ENCODE data around the gene ZNF236.
"Not testable (repeated sequence)": the region's sequence is repeated elsewhere in the genome, so short reads cannot be mapped to it uniquely, and the experiment has no call there.

ZNF236 gene

GRCh38 chr18:76990343-76991020 lies 168.1 kb downstream of the ZNF236 start:
- not testable (repeated sequence) for H3K36me3 ChIP-seq (ENCODE audit: insufficient read depth, low read length); H3K4me3 ChIP-seq (ENCODE audit: low read length); H3K27me3 ChIP-seq (ENCODE audit: insufficient read depth, low read length); H2AFZ ChIP-seq (ENCODE audit: low read depth, low read length); H3K4me1 ChIP-seq (ENCODE audit: insufficient read depth, low read length); H3K9me3 ChIP-seq (ENCODE audit: low read length)

DNA sequence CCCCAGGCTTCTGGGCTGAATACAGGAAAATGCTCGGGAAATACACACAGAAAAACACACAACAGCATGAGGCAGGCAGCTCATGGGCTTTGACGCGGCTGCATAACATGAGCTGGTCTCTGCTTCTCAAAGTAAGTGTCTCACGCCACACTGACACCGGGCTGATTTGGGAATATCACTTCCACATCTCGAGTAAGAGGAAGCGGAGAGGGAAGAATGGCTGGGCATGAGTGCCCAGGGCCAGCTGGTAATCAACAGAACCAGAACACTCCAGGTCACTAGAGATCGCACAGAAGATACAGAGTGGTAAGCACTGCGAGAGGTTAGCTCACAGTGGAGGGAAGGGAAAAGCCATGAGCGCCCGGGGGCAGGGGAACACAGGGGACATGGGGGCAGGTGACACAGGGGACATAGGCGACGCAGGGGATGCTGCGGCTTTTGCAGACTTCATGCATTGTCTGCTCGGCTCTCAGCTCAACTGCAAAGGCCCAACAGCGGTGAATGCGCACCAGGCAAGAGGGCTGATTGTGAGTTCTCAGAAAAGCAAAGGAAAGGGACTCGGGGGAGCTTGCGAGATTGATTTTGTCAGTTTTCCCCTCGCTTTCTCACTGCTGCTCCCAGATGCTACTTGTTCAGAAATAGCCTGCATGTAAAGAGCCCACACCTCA lies 168.8 kb downstream of the ZNF236 start:
- H3K4me3 ChIP-seq (ENCODE audit: low read length): no peak overlapping the region
- no peaks in the 10 kb centered on the region for H3K36me3 ChIP-seq (ENCODE audit: insufficient read depth, low read length)
- H3K27me3 ChIP-seq (ENCODE audit: insufficient read depth, low read length): no peaks in the 10 kb centered on the region

GRCh38 chr18:76992226-76993084 lies 170.1 kb downstream of the ZNF236 start:
- no peaks in the 10 kb centered on the region for H3K27me3 ChIP-seq (ENCODE audit: insufficient read depth, low read length)

More for the DNA sequence above, 168.8 kb downstream of the ZNF236 start:
- H3K9me3 ChIP-seq (ENCODE audit: low read length): no peaks in the 10 kb centered on the region
- H3K4me1 ChIP-seq (ENCODE audit: insufficient read depth, low read length): no peaks in the 10 kb centered on the region
- H2AFZ ChIP-seq (ENCODE audit: low read depth, low read length): no peak overlapping the region

GRCh38 chr18:76993085-76993382 lies 170.7 kb downstream of the ZNF236 start:
- H3K9me3 ChIP-seq (ENCODE audit: low read length): no peaks in the 10 kb centered on the region

More at GRCh38 chr18:76992226-76993084, 170.1 kb downstream of the ZNF236 start:
- no peak overlapping the region for H2AFZ ChIP-seq (ENCODE audit: low read depth, low read length)
- H3K9me3 ChIP-seq (ENCODE audit: low read length): no peaks in the 10 kb centered on the region
- H3K4me1 ChIP-seq (ENCODE audit: insufficient read depth, low read length): peaks cover 9% of the 10 kb centered on the region
- no peak overlapping the region for H3K4me3 ChIP-seq (ENCODE audit: low read length)
- no peaks in the 10 kb centered on the region for H3K36me3 ChIP-seq (ENCODE audit: insufficient read depth, low read length)

DNA sequence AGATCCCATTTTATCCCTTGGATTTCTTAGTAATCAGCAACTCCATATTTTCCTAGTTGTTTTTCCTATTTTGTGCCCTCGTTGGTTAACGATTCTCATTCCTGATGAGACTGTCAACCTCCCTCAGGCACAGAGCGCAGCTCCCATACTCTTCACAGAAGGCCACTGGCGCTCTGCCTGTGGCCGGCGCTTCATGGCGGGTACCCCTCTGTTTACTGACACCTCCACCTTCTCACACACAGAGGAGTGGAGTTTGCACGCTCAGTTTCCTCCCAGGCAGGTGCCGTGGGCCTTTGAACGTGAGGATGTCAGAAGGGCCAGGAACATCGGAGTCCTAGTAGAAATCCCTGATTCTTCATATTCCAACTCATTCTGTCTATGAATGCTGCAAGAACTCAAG lies 171.2 kb downstream of the ZNF236 start:
- Histone ChIP-seq H3K27me3 (ENCODE audit: insufficient read depth, low read length) (no peaks in the 10 kb centered on the region), H3K9me3 (ENCODE audit: low read length) (no peaks in the 10 kb centered on the region), H3K4me3 (ENCODE audit: low read length) (no peak overlapping the region), H3K36me3 (ENCODE audit: insufficient read depth, low read length) (no peaks in the 10 kb centered on the region), H3K4me1 (ENCODE audit: insufficient read depth, low read length) (peaks cover 9% of the 10 kb centered on the region), H2AFZ (ENCODE audit: low read depth, low read length) (no peak overlapping the region)

More at GRCh38 chr18:76993085-76993382, 170.7 kb downstream of the ZNF236 start:
- H3K4me1 ChIP-seq (ENCODE audit: insufficient read depth, low read length): peaks cover 9% of the 10 kb centered on the region
- H3K4me3 ChIP-seq (ENCODE audit: low read length): no peak overlapping the region
- H2AFZ ChIP-seq (ENCODE audit: low read depth, low read length): no peak overlapping the region
- H3K36me3 ChIP-seq (ENCODE audit: insufficient read depth, low read length): no peaks in the 10 kb centered on the region
- H3K27me3 ChIP-seq (ENCODE audit: insufficient read depth, low read length): no peaks in the 10 kb centered on the region

- Histone ChIP-seq H3K27me3 (ENCODE audit: insufficient read depth, low read length) (no peaks in the 10 kb centered on the region), H3K9me3 (ENCODE audit: low read length) (no peaks in the 10 kb centered on the region), H3K4me3 (ENCODE audit: low read length) (no peak overlapping the region)
These were observed 171.8 kb downstream of the ZNF236 start for GRCh38 chr18:76994086-76994654.

GRCh38 chr18:76995896-76996295 lies 173.5 kb downstream of the ZNF236 start:
- no peak overlapping the region for H3K4me3 ChIP-seq (ENCODE audit: low read length)
- H3K4me1 ChIP-seq (ENCODE audit: insufficient read depth, low read length): peaks cover 9% of the 10 kb centered on the region
- H2AFZ ChIP-seq (ENCODE audit: low read depth, low read length): no peak overlapping the region
- no peaks in the 10 kb centered on the region for H3K27me3 ChIP-seq (ENCODE audit: insufficient read depth, low read length)
- no peaks in the 10 kb centered on the region for H3K9me3 ChIP-seq (ENCODE audit: low read length)
- no peaks in the 10 kb centered on the region for H3K36me3 ChIP-seq (ENCODE audit: insufficient read depth, low read length)

More at GRCh38 chr18:76994086-76994654, 171.8 kb downstream of the ZNF236 start:
- Histone ChIP-seq H2AFZ (ENCODE audit: low read depth, low read length) (no peak overlapping the region), H3K4me1 (ENCODE audit: insufficient read depth, low read length) (peaks cover 9% of the 10 kb centered on the region), H3K36me3 (ENCODE audit: insufficient read depth, low read length) (no peaks in the 10 kb centered on the region)

DNA sequence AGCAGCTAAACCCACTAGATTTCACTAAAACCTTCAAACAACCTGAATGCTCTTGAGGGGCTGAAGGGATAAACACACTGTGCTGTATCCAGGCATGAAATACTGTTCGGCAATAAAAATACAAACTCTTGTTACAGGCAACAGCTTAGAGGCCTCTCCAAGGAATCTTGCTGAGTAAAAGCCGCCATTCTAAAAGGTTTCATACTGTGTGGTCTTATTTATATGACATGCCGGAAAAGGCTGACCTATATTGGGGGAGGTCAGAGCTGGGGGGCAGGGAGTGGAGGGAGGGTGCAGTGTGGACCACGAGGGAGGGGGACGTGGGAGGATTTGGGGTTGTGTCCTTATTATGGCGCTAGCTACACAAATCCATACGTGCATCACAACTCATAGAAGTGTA lies 174.1 kb downstream of the ZNF236 start:
- Histone ChIP-seq H3K4me1 (ENCODE audit: insufficient read depth, low read length) (peaks cover 9% of the 10 kb centered on the region), H3K4me3 (ENCODE audit: low read length) (no peak overlapping the region), H3K9me3 (ENCODE audit: low read length) (no peaks in the 10 kb centered on the region), H3K27me3 (ENCODE audit: insufficient read depth, low read length) (no peaks in the 10 kb centered on the region), H3K36me3 (ENCODE audit: insufficient read depth, low read length) (no peaks in the 10 kb centered on the region), H2AFZ (ENCODE audit: low read depth, low read length) (no peak overlapping the region)

DNA sequence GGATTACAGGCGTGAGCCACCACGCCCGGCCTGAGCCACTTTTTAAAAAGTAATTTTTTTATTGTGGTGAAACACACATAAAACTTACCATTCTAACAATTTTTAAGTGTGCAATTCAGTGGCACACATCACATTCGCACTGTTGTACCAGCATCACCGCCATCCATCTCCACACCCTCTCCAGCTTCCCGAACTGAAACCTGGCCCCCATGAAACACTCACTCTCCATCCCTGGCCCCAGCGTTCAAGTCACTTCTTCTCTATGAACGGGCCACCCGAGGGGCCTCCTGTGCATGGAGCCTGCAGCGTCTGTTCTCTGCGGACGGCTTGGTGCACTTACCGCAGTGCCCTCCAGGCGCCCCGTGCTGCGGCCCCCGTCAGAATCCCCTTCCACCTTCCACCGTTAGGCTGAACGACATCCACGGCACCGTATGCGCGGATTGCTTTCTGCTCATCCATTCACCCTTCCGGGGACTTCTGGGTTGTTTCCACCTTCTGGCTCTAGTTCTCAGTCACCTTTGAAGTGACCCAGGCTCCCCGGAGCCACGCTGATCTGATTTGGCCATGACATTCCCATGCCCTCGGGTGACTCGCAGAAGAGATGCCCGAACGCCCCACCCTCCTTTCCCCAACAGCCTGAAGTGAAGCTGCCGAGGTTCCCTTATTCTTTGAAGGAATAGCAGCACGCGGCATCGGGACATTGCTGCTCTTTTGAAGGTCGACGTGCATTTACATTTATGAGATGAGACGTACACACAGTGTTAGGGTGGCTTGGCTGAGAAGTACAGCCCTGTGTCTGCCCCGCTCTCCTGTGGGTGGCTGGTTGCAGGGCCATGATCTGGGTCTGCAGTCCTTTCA lies 175.8 kb downstream of the ZNF236 start:
- peaks cover 9% of the 10 kb centered on the region for H3K4me1 ChIP-seq (ENCODE audit: insufficient read depth, low read length)
- H3K36me3 ChIP-seq (ENCODE audit: insufficient read depth, low read length): no peaks in the 10 kb centered on the region
- no peaks in the 10 kb centered on the region for H3K27me3 ChIP-seq (ENCODE audit: insufficient read depth, low read length)
- H2AFZ ChIP-seq (ENCODE audit: low read depth, low read length): no peak overlapping the region
- H3K4me3 ChIP-seq (ENCODE audit: low read length): no peak overlapping the region
- no peaks in the 10 kb centered on the region for H3K9me3 ChIP-seq (ENCODE audit: low read length)

- no peaks in the 10 kb centered on the region for H3K9me3 ChIP-seq (ENCODE audit: low read length)
These were observed 176.7 kb downstream of the ZNF236 start for GRCh38 chr18:76999077-76999476.

GRCh38 chr18:77000527-77000926 lies 178.2 kb downstream of the ZNF236 start:
- Histone ChIP-seq H3K9me3 (ENCODE audit: low read length) (no peaks in the 10 kb centered on the region), H3K27me3 (ENCODE audit: insufficient read depth, low read length) (peaks cover 3% of the 10 kb centered on the region), H2AFZ (ENCODE audit: low read depth, low read length) (no peak overlapping the region), H3K4me1 (ENCODE audit: insufficient read depth, low read length) (peaks cover 9% of the 10 kb centered on the region), H3K36me3 (ENCODE audit: insufficient read depth, low read length) (no peaks in the 10 kb centered on the region), H3K4me3 (ENCODE audit: low read length) (no peak overlapping the region)

More at GRCh38 chr18:76999077-76999476, 176.7 kb downstream of the ZNF236 start:
- no peak overlapping the region for H3K4me3 ChIP-seq (ENCODE audit: low read length)
- no peaks in the 10 kb centered on the region for H3K36me3 ChIP-seq (ENCODE audit: insufficient read depth, low read length)
- no peaks in the 10 kb centered on the region for H3K27me3 ChIP-seq (ENCODE audit: insufficient read depth, low read length)
- no peak overlapping the region for H2AFZ ChIP-seq (ENCODE audit: low read depth, low read length)
- H3K4me1 ChIP-seq (ENCODE audit: insufficient read depth, low read length): peaks cover 9% of the 10 kb centered on the region

DNA sequence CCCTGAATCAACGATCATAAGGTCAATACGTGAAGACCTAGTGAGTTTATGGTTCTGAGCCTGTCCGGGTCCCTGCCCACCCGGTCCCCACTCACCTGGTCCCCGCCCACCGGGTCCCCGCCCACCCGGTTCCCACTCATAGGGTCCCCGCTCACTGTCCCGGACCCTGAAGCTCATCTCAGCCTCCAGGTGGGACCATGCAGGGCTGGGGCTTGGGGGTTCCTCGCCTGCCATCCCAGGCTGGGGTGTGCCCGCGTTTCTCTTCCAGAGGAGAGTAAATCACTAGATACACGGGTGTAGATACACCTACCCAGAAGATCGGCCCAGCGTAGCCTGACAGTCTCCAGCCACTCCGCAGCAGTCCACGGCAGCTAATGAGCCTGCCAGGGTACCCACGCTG lies 178.7 kb downstream of the ZNF236 start:
- H2AFZ ChIP-seq (ENCODE audit: low read depth, low read length): no peak overlapping the region
- H3K27me3 ChIP-seq (ENCODE audit: insufficient read depth, low read length): peaks cover 3% of the 10 kb centered on the region
- peaks cover 9% of the 10 kb centered on the region for H3K4me1 ChIP-seq (ENCODE audit: insufficient read depth, low read length)
- no peaks in the 10 kb centered on the region for H3K9me3 ChIP-seq (ENCODE audit: low read length)
- H3K4me3 ChIP-seq (ENCODE audit: low read length): no peak overlapping the region
- no peaks in the 10 kb centered on the region for H3K36me3 ChIP-seq (ENCODE audit: insufficient read depth, low read length)
